ENCODE measurements around the gene ARMH1.

Gene ARMH1

GRCh38 chr1:44640200-44640853 is 34.2 kb upstream of the ARMH1 start:
- Histone ChIP-seq H3K36me3 (ENCODE audit: insufficient read depth) (no peaks in the 10 kb centered on the region), H3K4me2 (no peak overlapping the region), H3K4me1 (ENCODE audit: low read depth, poor library complexity, severe bottlenecking) (no peaks in the 10 kb centered on the region), H3K27ac (no peak overlapping the region), H4K20me1 (ENCODE audit: insufficient read depth) (no peaks in the 10 kb centered on the region), H3K79me2 (ENCODE audit: insufficient read depth, low read depth) (no peaks in the 10 kb centered on the region), H3K4me3 (IDR thresholded peaks at IDR 0.05; ENCODE audit: insufficient read depth, low read depth, low read length) (no peak overlapping the region), H3K27me3 (ENCODE audit: insufficient read depth, low read depth) (no peaks in the 10 kb centered on the region), H3K9ac (no peak overlapping the region), H2AFZ (ENCODE audit: low read depth) (no peak overlapping the region)
- no peak for TF ChIP-seq CTCF (conservative IDR thresholded peaks at IDR 0.05; ENCODE audit: low read depth, low read length)

DNA sequence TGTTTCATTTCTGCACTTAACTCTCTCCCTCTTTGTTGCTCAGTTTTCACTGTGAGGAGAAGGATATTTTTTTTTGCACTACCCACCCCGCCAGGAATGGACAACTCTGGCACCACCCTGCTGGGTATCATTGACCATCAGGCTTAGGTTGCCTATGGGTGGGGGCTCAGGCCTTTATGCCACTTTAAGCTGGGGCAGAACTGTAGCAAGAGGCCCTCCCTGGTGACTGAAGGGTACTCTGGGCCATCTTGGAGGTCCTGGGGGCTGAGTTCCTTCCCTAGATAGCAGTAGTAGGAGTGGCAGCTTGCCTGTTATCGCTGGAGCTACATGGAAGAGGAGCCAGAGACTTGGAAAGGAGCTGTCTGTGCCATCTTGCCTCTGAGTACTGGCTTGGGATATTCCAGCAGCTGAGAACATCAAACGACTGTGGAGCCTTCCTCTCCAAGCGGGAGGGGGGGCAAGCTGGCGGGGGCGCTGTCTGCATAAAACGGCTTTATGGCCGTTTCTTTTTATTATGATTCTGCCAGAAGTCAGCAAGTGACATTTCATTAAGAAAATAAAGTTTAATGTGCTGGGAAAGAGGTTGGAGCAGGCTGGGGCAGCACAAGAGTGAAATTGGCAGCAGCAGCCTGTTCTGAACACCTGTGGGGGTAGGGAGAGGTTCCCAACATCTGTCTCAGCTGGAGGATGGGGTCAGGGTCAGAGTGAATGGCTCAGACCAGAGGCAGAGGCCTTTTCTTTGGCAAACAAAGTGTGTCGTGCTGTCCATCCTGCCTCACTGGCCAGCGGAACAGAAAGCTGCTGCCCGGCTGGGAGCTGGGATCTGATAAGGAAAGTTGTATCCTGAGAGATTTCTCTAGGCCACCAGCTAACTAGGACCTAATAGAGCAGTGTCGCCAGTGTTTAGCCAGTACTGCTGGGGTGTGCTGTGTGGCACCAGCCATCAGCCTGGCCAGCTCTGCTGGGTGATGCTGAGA is 33.1 kb upstream of the ARMH1 start:
- no peak overlapping the region for H2AFZ ChIP-seq (ENCODE audit: low read depth)
- no peaks in the 10 kb centered on the region for H3K79me2 ChIP-seq (ENCODE audit: insufficient read depth, low read depth)
- no peaks in the 10 kb centered on the region for H4K20me1 ChIP-seq (ENCODE audit: insufficient read depth)
- H3K4me3 ChIP-seq (IDR thresholded peaks at IDR 0.05; ENCODE audit: insufficient read depth, low read depth, low read length): no peak overlapping the region
- no peaks in the 10 kb centered on the region for H3K27me3 ChIP-seq (ENCODE audit: insufficient read depth, low read depth)
- no peak overlapping the region for H3K27ac ChIP-seq
- H3K4me1 ChIP-seq (ENCODE audit: low read depth, poor library complexity, severe bottlenecking): no peaks in the 10 kb centered on the region
- no peaks in the 10 kb centered on the region for H3K36me3 ChIP-seq (ENCODE audit: insufficient read depth)
- no peak overlapping the region for H3K4me2 ChIP-seq
- H3K9ac ChIP-seq: no peak overlapping the region
- TF ChIP-seq CTCF (conservative IDR thresholded peaks at IDR 0.05; ENCODE audit: low read depth, low read length): no peak

DNA sequence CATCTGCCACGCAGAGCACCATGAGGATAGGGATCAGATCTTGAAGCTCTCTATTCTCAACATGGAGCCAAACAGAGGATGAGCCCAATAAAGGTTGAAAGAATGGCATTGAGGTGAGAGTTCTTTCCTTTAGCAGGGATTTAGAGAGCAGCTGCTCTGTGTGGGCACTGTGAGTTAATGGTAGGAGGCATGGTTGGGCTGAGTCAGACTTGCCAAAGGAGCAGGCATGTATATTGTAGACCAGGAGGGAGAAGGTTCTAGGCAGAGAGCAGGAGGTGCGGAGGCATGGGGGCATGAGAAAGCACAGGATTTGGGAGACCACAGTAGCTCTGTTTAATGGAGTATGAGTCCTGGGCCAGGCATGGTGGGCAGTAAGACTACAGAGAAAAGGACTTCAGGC is 32.3 kb upstream of the ARMH1 start:
- no peaks in the 10 kb centered on the region for H4K20me1 ChIP-seq (ENCODE audit: insufficient read depth)
- H3K4me3 ChIP-seq (IDR thresholded peaks at IDR 0.05; ENCODE audit: insufficient read depth, low read depth, low read length): no peak overlapping the region
- no peaks in the 10 kb centered on the region for H3K36me3 ChIP-seq (ENCODE audit: insufficient read depth)

DNA sequence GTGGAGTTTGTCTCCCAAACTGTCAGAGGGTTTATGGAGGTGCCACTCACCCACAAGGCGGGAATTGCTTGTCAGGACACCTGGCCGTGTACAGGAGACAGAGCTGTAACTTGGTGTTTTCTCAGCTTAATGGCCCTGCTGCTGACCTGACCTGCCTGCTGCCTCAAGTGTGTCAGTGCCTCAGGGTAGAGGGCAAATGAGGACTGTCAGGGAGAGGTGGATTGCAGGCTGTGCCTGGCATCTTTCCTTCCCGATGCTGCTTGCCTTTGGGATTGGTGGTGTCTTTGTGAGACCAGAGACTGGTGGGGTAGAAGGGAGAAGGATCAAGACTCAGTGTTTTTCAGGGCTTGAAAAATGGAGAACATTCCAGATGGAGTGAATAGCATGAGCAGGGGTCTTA is 31.6 kb upstream of the ARMH1 start:
- Histone ChIP-seq H3K4me3 (IDR thresholded peaks at IDR 0.05; ENCODE audit: insufficient read depth, low read depth, low read length) (no peak overlapping the region), H4K20me1 (ENCODE audit: insufficient read depth) (no peaks in the 10 kb centered on the region), H3K9ac (no peak overlapping the region), H2AFZ (ENCODE audit: low read depth) (no peak overlapping the region), H3K4me2 (no peak overlapping the region), H3K27me3 (ENCODE audit: insufficient read depth, low read depth) (no peaks in the 10 kb centered on the region), H3K36me3 (ENCODE audit: insufficient read depth) (no peaks in the 10 kb centered on the region), H3K4me1 (ENCODE audit: low read depth, poor library complexity, severe bottlenecking) (no peaks in the 10 kb centered on the region), H3K27ac (no peak overlapping the region), H3K79me2 (ENCODE audit: insufficient read depth, low read depth) (no peaks in the 10 kb centered on the region)
- TF ChIP-seq CTCF (conservative IDR thresholded peaks at IDR 0.05; ENCODE audit: low read depth, low read length): no peak

More for the DNA sequence above, 32.3 kb upstream of the ARMH1 start:
- no peak for TF ChIP-seq CTCF (conservative IDR thresholded peaks at IDR 0.05; ENCODE audit: low read depth, low read length)
- no peak overlapping the region for H3K27ac ChIP-seq
- H2AFZ ChIP-seq (ENCODE audit: low read depth): no peak overlapping the region
- H3K27me3 ChIP-seq (ENCODE audit: insufficient read depth, low read depth): no peaks in the 10 kb centered on the region
- H3K4me2 ChIP-seq: no peak overlapping the region
- H3K4me1 ChIP-seq (ENCODE audit: low read depth, poor library complexity, severe bottlenecking): no peaks in the 10 kb centered on the region
- H3K9ac ChIP-seq: no peak overlapping the region
- H3K79me2 ChIP-seq (ENCODE audit: insufficient read depth, low read depth): no peaks in the 10 kb centered on the region
